ENCODE data around the gene CELA2B. TPM values are rescaled to one million over a fixed set of nuclear protein-coding genes. Genes with fewer than 3 reads are reported as not detected.

CELA2B gene
- total RNA-seq = not detected in 2 replicates

DNA sequence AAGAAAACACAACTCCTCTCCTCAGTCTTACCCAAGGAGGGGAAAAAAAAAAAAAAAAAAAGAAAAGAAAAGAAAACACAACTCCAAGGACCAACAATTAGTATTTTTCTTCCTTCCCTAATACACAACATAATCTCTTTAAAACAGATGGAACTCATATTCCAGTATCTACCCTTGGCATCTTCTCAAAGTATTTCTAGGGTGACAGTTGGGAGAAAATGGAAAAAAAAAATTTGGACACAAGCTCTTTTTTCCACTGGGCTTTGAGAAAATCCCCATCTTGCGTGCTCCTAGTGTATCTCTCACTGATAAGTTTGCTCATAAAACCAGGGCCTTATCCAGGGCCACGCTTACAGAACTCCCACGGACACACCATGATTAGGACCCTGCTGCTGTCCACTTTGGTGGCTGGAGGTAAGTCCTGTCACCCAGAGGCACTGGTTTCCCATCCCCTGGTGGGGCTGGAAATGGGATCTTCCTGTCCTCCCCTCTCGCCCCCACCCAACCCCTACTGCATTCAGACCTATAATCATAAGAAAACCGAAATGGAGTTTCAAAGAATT is at the start of gene CELA2B:
Gene CELA2B, plus strand, starts transcription at position 353 of the 563 bp plus-strand sequence. Its CDS starts 22 bp downstream, at position 375.

DNA sequence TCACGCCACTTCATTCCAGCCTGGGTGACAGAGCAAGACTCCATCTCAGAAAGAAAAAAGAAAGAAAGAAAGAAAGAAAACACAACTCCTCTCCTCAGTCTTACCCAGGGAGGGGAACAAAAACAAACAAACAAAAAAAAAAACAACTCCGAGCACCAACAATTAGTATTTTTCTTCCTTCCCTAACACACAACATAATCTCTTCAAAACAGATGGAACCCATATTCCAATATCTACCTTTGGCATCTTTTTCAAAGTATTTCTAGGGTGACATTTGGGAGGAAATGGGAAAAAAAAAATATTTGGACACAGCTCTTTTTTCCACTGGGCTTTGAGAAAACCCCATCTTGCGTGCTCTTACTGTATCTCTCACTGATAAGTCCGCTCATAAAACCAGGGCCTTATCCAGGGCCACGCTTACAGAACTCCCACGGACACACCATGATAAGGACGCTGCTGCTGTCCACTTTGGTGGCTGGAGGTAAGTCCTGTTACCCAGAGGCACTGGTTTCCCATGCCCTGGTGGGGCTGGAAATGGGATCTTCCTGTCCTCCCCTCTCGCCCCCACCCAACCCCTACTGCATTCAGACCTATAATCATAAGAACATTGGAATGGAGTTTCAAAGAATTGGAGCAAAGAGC is 19.5 kb upstream of the CELA2B start, which contains the start of gene CELA2A:
Gene CELA2A, plus strand, starts transcription at position 420 of the 642 bp plus-strand sequence. Its CDS starts 22 bp downstream, at position 442.

DNA sequence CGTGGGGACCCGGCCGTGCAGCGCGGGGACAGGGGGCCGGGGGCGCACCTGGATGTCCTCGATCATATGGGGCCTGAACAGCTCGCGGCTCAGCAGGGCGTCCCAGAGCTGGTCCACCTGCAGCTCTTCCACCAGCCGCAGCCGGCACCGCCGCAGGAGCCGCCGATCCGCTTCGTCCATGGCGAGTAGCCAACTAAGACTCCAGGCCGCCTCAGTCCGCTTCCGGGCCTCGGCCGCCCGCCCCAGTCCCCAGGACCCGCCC is 48.0 kb downstream of the CELA2B start, which contains the start of gene CASP9:
Gene CASP9, minus strand, starts transcription at position 195 of the 262 bp plus-strand sequence. Its CDS starts 15 bp downstream, at position 180.

DNA sequence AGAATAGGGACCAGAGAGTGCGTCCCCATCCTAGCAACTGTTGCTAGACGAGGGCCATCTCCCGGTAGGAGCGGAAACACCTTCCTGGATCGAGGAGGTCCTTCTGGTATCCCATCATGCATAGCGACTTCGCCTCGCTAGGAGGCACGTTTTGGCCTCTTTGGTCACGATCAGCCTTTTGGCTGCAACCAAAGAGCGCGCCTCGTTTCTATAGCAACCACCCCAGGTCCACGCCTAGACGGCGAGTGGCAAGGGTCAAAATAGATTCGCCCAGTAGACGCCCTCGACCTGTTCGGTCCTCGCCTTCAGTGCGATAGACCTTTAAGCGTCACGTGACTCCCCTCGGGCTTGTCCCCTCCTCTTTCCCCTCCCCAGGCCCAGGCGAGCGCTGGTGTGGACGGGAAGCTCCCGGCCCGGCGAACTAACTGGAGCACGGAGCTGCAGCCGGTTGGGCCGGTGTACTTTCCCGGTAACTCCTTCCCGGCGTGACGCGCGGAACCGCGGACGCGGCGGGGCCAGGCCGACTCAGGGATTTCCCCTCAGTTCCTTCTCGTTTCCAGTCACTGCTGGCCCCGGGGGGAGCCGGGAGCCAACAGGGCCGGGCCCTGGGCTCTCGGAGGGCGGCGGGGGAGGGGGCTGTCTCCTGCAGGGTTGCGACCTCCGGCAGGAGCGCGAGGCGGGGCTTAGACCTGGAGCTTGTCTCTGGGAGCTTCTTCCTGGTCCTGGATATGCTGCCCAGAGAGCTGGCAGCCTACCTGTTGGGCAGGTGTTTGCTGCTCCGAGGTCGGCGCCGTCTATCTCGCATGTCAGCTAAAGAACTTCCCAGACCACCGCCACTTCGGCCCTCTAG is 50.8 kb downstream of the CELA2B start, which contains the start of gene DNAJC16:
Gene DNAJC16, plus strand, starts transcription at position 359 of the 850 bp plus-strand sequence. CDS start 2,258 bp downstream, outside the sequence.

Other genes with a start within 250 kb of the CELA2B start
- gene FHAD1, start 228.9 kb upstream of the CELA2B start, total RNA-seq = not detected in 2 replicates
- gene EFHD2, start 66.2 kb upstream of the CELA2B start, total RNA-seq = 9.4 and 17.3 TPM in 2 replicates
- not detected in 2 replicates for gene CTRC, start 37.7 kb upstream of the CELA2B start, total RNA-seq
- gene CELA2A, start 19.4 kb upstream of the CELA2B start, total RNA-seq = not detected in 2 replicates
- 10.5 and 15.1 TPM in 2 replicates for gene CASP9, start 48.1 kb downstream of the CELA2B start, total RNA-seq
- 17.3 and 20.6 TPM in 2 replicates for gene DNAJC16, start 50.7 kb downstream of the CELA2B start, total RNA-seq
- gene AGMAT, start 108.9 kb downstream of the CELA2B start, total RNA-seq = 0.16 and 0.36 TPM in 2 replicates
- 6.6 and 7.8 TPM in 2 replicates for gene DDI2, start 141.4 kb downstream of the CELA2B start, total RNA-seq
- gene PLEKHM2, start 208.2 kb downstream of the CELA2B start, total RNA-seq = 27.3 and 48.0 TPM in 2 replicates